Brain microvascular endothelial cell (primary cell): ENCODE results near the gene ST3GAL3.
"Not testable (repeated sequence)": the region's sequence is repeated elsewhere in the genome, so short reads cannot be mapped to it uniquely, and the experiment has no call there.

Source experiments
- DNase-seq: peaks from one replicate; pipeline ENCODE4 v3.0.0-alpha.2; 2020
- H3K27ac ChIP-seq: fragments of 250-450 bp; sonication (Bioruptor Pico); 2 replicates; pipeline ENCODE4 v1.5.1; 2020; ENCODE audit warnings: mild to moderate bottlenecking, moderate library complexity
- H3K27me3 ChIP-seq: fragments of 250-450 bp; sonication (Bioruptor Pico); replicated peaks from 2 replicates; pipeline ENCODE4 v1.5.1; 2020; ENCODE audit warnings: mild to moderate bottlenecking
- H3K36me3 ChIP-seq: fragments of 250-450 bp; sonication (Bioruptor Pico); replicated peaks from 2 replicates; pipeline ENCODE4 v1.5.1; 2020; ENCODE audit warnings: mild to moderate bottlenecking
- H3K4me3 ChIP-seq: 2 replicates; pipeline ENCODE4 v1.5.1; 2011; ENCODE audit warnings: low read depth, mild to moderate bottlenecking, control low read depth, low read length, moderate library complexity
- CTCF ChIP-seq: IDR thresholded peaks from 2 replicates; pipeline ENCODE4 v1.5.1; 2011; ENCODE audit warnings: low read depth, mild to moderate bottlenecking, moderate library complexity, low read length, control low read depth, inconsistent platforms; ENCODE audit errors: missing control alignments
- in situ Hi-C: cut with HindIII; loops from 2 replicates; pipeline ENCODE4 v1.10.0; 2017; ENCODE audit warnings: low sequenced_read_pairs, low pct_ligation_motif_present

Gene ST3GAL3

DNA sequence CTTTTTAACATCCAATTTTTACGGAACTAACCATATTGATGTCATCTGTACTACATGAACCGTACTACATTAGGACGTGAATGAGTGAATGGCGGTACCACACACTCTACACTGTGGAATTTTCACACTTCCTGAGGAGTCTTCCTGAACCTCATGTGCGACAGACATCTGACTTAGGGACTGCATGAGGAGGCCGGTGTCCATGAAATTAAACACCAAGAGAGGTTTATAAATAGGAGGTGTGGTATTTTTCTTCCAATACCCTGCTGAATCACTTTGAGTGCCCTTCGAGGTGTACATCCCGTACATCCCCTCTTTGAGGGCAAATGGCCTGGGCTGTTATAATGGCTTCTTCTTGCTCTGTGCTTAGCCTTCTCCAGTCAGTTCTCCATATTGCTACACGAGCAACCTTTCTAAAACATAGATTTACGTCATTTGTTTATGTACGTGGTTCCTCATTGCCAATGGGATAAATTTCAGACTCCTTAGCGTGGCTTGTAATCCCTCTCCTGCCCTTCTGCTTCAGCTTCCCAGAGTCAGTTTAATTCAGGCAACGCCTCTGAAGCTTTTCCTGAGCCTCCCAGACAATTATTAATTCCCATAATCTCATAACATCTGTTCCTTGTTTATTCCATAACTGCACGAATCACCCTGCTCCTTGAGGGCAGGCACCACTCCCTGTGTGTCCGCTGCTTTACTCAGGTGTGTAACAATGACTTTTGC lies 9.4 kb downstream of the ST3GAL3 start:
- TF ChIP-seq CTCF: no peak
- DNase-seq: no peak

GRCh38 chr1:43719063-43719462 lies 11.7 kb downstream of the ST3GAL3 start:
- Histone ChIP-seq H3K27me3 (no peaks in the 10 kb centered on the region), H3K36me3 (no peaks in the 10 kb centered on the region), H3K4me3 (no peak overlapping the region), H3K27ac (no peak overlapping the region)
- TF ChIP-seq CTCF: no peak
- in situ Hi-C loops: no loop called here
- no peak for DNase-seq

More for the DNA sequence above, 9.4 kb downstream of the ST3GAL3 start:
- Histone ChIP-seq H3K27ac (no peak overlapping the region), H3K36me3 (no peaks in the 10 kb centered on the region), H3K27me3 (no peaks in the 10 kb centered on the region), H3K4me3 (no peak overlapping the region)
- in situ Hi-C loops: no loop called here

DNA sequence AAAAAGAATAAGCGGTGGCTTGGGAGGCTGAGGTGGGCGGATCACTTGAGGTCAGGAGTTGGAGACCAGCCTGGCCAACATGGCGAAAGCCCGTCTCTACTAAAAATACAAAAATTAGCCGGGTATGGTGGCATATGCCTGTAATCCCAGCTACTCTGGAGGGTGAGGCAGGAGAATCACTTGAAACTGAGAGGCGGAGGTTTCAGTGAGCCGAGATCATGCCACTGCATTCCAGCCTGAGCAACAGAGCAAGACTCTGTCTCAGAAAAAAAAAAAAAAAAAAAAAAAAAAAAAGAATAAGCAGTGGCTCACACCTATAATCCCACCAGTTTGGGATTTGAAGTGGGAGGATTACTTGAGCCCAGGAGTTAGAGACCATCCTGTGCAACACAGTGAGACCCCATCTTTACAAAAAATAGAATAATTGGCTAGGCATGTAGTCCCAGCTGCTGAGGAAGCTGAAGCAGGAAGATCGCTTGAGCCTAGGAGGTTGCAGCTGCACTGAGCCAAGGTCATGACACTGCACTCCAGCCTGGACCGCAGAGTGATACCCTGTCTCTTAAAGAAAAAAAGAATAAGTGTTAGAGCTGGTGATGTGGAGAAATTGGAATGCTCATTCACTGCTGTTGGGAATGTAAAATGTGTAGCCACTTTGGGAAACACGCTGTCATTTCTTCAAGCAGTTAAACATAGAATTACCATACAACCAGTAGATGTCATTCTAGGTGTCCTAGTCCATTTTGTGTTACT lies 12.5 kb downstream of the ST3GAL3 start:
- DNase-seq: peak; percentile 42
- H3K4me3 ChIP-seq, H3K27me3 ChIP-seq, H3K27ac ChIP-seq, H3K36me3 ChIP-seq, in situ Hi-C loops: not testable (repeated sequence)

- Histone ChIP-seq H3K27ac (no peak overlapping the region), H3K27me3 (no peaks in the 10 kb centered on the region), H3K36me3 (no peaks in the 10 kb centered on the region), H3K4me3 (no peak overlapping the region)
- no peak for DNase-seq
- in situ Hi-C loops: no loop called here
- TF ChIP-seq CTCF: no peak
These were observed 15.5 kb downstream of the ST3GAL3 start for GRCh38 chr1:43722810-43723209.

- in situ Hi-C loops: no loop called here
- peak; percentile 23 for TF ChIP-seq CTCF
- H3K4me3 ChIP-seq: no peak overlapping the region
- no peak overlapping the region for H3K27ac ChIP-seq
- H3K27me3 ChIP-seq: no peaks in the 10 kb centered on the region
- no peaks in the 10 kb centered on the region for H3K36me3 ChIP-seq
- no peak for DNase-seq
These were observed 22.6 kb downstream of the ST3GAL3 start for GRCh38 chr1:43729816-43730463.

- H3K27me3 ChIP-seq: no peaks in the 10 kb centered on the region
- DNase-seq: no peak
- H3K36me3 ChIP-seq: no peaks in the 10 kb centered on the region
- in situ Hi-C loops: no loop called here
- H3K27ac ChIP-seq: no peak overlapping the region
- no peak for TF ChIP-seq CTCF
- H3K4me3 ChIP-seq: no peak overlapping the region
These were observed 24.7 kb downstream of the ST3GAL3 start for GRCh38 chr1:43731867-43732531.
